GM18517 (cell line): Measurements from ENCODE around the gene DDHD1.
"Not testable (repeated sequence)": the region's sequence is repeated elsewhere in the genome, so short reads cannot be mapped to it uniquely, and the experiment has no call there.

Source experiments
- ATAC-seq: cut with Tn5 transposase; IDR thresholded peaks from one replicate; pipeline ENCODE4 v1.9.1; 2021; ENCODE audit warnings: mild to moderate bottlenecking, moderate library complexity; ENCODE audit not compliant: unreplicated experiment

Gene DDHD1

DNA sequence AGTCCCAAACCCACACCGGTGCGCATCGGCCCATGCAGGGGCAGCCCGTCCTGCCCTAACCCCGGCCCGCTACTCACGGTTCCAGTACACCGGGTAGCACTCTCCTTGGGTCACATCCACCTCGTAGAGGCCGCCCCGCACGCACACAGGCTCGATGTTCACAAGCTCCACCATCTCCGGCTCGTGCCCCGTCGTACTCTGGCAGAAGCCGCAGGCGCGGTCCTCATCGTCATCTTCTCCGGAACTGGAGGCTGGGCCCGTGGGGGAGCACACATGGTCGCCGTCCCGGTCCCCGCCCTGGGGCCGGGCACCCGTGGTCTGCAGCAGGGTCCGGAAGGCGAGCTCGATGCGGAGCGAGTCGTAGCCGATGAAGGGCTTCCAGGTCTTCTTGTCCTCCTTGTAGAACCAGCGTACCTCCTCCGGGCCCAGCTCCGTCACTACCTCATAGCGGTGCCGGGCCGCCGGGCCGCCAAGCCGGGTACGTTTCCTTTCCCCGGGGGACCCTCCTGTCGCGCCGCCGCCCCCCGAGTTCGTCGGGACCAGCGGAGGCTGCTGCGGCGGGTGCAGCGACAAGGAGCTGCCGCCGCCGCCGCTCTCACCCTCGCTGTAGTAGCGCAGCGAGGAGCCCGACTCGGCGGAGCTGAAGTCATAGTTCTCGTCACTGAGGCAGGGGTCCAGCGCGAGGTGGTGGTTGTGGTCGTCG, 788 bp downstream of the DDHD1 start:
- peak; percentile 20 for ATAC-seq

DNA sequence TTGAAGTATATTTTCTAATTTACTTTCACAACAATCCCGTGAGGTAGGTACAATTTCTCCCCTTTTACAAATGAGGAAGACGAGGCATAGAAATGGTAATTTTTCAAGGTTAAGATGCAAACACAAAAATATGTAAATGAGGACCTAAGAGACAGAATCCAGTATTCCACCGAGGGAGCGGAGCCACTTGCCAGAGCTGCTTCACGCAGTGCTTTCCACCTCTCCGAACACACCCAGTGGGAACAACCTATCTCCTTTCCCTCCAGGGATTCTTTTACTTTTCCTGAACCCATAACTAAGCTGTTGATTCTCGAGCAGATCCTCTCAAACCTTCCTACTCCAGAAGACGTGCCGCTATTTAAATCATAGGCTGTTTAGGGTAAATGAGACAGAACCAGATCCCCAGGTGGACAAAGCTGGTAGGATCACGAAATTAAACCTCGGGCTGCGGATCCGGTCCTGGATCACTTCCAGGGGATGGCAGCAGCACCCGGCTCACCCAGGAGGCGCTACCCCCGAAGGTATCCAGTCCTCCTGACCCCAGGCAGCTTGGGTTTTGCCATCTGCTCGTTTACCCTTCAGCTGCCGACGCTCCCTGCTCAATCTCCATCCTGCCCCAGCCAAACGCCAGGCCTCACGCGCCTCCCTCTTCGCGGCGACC, 1.5 kb downstream of the DDHD1 start:
- ATAC-seq: no peak

DNA sequence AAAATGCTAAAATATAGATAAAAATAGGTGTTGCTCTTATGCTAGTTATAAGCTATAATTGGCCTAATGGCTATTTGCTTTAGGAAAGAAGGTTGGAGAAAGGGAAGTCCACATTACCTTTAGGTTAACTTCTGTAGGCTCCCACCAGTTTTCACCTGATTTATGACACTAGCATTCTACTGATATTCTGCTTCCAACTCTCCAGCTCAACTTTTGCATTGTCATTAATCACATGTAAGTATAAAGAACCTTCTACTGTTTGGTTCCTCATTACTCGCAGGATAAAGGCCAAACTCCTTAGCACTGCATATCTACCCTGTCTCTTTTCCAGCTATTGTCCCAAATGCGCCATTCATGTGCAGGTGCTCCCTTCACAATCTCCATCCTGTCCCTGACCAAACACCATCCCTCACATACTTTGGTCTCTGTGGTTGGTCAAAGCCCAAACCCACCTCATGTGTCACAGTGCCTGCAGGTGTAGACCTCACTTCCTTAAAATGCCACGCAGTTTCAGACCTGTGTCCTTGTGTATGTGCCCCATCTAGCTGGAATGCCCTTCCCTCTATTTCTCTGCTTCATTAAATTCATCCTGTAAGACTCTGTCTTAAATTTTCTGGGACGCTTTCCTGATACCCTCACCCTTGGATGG, 3.3 kb downstream of the DDHD1 start:
- no peak for ATAC-seq

DNA sequence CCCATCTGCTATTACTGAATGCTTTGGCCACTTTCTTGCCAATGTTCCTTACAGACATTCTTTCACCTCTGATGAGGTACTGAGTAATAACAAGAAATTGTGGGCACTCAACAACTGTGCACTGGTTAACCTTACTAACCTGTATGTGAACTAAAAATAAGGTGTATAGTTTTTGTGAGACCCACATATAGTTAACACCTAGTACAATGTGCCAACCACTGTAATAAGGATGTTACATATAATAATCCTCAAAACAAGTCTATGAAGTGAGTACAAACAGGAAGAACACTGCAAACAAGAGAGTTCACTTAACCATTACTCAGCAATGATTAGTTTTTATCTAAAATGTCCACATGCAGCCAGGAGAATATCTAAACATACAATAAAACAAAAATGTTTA, 4.5 kb downstream of the DDHD1 start:
- peak; percentile 14 for ATAC-seq

DNA sequence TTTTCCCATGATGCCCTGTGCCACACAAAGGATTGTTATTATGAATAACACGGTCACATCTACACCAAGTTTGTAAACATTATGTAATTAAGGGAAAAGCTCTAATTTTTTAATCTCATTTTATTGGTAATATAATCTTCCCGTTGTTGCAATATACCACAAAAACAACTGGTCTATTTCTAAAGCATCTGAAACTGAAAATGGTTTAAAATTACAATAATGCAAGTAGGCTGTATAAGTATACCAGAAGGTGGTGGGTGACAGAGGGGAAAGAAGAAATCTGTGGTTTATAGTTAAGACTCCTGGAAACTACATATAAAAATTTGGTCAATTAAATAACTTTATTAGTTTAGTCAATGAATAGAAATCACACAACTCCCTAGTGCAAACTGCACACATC, 5.2 kb downstream of the DDHD1 start:
- ATAC-seq: no peak

DNA sequence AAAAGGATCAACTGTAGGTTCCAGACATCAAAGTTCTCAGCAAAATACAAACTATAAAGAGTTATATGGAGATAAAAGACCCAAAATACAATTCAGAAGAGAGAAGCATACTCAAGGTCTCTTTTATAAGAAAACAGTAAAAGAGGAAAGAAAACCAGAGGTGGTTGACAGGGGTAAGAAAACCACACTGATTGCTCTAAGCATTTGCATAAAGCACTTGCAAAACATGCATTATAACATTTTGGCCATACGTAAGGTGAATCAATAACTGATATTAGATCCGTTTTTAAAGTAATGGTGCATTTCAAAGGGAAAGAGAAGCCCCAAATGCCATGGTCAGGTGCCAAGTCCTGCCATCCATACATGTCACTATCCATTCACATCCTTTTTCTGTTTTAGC, 5.9 kb downstream of the DDHD1 start:
- ATAC-seq: peak; percentile 38

DNA sequence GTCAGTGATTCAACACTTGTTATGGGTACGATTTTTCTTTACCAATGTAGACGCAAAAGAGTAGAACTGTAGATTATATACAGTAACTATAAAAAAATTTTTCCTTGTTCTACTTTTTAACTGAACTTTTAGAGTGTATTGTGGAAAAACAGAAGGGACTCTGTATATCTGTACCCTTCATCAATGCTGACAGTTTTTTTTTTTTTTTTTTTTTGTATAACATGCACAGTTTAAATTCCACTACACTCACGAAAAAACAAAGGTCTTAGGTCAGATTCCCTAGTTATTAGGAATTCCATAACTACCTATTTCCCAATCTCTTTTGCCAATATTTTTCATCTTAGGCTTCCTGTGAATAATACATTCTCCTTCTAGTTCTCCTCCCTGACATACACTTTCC, 6.4 kb downstream of the DDHD1 start:
- ATAC-seq: no peak

DNA sequence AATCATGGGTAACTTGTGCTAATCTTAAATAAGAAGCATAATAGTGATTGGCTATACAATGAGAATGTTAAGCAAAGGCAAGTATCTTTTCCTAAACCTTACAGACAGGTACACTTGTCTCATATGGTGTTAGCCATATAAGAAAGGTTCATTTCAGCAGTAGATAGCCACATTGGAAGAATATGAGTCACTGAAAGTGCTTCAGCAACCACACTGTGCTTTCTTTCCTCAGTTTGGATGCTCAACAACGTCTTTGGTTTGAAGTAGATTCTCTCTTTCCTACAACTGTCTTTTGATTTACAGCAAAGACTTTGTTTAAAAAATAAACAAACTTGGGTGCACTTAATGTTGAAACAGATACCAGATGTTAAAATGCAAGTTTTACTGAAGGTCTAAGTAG, 8.9 kb downstream of the DDHD1 start:
- ATAC-seq: peak; percentile 78

DNA sequence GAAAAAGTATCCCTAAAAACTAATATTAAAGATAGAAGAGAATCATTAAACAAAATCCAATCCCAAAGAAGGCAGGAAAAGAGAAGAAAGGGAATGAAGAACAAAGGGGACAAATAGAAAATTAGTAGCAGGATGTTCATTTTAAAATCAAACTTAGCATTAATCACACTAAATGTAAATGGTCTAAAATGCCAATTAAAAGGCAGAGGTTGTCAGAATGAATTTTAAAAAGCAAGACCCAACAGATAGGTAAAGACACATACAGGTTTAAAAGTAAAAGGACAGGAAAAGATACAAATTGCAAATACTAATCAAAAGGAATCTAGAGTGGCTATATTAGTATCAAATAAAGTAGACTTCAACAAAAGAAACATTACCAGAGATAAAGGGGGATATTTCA, 12.5 kb downstream of the DDHD1 start:
- no peak for ATAC-seq

DNA sequence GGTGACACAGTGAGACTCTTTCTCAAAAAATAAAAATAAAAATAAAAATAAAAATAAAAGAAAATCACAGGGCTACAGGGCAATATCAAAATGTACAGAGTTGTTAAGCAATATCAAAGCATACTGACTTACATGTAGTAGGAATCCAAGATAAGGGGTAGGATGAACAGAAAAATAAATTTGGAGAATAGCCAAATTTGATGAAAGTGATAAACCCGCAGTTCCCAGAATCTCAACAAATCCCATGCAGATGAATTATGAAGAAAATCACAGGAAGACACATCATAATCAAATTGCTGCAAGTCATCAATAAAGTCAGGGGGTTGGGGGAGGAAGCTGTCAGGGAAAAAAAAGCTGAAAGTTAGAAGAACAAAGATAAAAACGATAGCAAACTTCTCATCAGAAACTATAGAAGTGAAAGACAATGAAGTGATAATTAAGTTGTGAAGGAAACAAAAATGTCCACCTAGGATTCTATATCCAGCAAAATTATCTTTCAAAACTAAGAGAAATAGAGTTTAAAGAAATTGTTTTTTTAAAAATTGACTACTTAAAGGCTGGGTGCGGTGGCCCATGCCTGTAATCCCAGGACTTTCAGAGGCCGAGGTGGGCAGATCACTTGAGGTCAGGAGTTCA, 15.4 kb downstream of the DDHD1 start:
- no peak for ATAC-seq

DNA sequence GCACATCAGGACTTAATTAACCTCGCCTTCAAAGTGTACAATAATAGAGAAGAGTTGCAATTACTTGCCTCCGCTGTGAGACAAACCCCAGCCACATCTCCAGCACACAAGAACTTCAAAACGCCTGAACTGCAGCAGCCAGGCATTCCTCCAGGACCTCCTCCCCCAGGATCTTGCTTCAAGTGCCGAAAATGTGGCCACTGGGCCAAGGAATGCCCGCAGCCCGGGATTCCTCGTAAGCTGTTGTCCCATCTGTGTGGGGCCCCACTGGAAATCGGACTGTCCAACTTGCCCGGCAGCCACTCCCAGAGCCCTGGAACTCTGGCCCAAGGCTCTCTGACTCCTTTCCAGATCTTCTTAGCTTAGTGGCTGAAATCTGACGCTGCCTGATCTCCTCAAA, 22.6 kb downstream of the DDHD1 start:
- ATAC-seq: not testable (repeated sequence)

DNA sequence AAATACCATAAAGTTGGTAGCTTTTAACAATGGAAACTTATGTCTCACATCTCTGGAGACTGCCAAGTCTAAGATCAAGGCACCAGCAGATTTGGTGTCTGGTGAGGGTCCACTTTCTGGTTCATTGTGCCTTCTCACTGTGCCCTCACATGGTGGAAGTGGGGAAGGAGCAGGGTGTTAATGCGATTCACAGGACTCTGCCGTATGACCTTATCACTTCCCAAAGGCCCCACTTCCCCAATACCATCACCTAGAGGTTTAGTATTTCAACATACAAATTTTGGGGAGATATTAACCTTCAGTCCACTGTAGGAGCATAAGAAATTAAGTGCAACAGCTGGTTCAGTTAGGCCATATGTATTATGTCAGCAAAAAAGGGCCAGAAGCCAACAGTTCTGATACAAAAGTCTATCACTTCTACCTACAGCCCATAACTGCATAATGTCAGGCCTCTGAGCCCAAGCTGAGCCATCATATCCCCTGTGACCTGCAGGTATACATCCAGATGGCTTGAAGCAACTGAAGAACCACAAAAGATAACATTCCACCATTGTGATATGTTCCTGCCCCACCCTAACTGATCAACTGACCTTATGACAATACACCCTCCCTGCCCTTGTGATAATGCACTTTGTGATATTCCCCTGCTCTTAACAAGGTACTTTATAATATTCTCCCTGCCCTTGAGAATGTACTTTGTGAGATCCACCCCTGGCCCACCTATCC, 24.7 kb downstream of the DDHD1 start:
- no peak for ATAC-seq

DNA sequence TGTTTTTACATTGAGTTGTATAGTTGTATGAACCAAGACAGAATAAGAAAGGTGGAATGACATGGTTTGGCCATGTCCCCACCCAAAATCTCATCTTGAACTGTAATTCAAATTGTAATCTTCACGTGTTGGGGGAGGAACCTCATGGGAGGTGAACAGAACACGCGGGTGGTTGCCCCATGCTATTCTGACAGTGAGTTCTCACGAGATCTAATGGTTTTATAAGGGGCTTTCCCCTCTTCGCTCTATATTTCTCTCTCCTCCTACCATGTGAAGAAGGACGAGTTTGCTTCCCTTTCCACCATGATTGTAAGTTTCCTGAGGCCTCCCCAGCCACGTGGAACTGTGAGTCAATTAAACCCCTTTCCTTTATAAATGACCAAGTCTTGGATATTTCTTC, 25.3 kb downstream of the DDHD1 start:
- no peak for ATAC-seq

DNA sequence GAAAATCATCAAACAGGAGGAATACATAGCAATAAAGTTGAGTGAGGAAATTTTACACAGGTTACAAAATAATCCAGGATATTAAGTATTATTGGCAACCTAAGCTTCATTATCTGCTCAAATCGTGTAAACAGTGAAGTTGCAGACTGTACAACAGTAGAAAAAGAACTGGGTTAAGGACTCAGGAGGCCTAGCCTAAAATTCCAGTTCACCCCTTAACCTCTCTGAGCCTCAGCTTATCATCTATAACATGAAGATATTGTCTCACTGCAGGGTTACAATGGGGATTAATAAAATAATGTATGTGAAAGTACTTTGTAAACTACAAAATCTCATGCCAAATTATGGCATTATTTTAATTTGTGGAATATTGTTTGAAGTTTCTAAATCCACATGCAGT, 26.0 kb downstream of the DDHD1 start:
- ATAC-seq: no peak

DNA sequence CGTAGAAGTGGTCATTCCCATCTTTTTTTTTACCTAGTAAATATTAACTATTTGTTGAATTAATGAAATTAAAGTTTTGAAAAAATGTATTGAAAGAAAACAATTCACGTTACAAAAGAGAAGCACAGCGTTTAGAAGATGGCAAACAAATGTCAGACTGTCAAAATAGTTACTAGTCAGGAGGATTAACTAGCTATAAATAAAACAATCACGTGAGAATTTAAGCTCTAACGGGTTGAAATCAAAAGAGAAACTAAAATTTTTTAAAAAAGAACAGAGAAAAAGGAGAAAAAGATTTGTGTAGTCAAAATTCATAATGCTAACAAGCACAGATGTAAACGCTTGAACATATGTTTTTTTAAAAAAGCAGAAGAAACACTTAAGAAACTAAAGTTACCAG, 26.4 kb downstream of the DDHD1 start:
- ATAC-seq: no peak

DNA sequence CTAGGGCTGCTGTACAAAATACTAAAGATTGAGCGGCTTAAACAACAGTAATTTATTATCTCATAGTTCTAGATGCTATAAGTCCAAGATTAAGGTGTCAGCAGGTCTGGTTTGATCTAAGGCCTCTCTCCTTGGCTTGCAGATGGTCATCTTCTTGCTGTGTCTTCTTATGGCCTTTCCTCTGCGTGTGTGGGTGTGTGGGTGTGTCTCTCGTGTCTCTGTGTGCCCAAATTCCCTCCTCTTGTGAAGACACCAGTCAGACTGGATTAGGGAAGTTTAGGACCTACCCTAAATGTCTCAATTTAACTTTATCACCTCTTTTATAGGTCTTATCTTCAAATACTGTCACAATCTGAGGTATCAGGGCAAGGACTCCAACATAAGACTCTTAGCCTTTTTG, 28.3 kb downstream of the DDHD1 start:
- ATAC-seq: no peak

DNA sequence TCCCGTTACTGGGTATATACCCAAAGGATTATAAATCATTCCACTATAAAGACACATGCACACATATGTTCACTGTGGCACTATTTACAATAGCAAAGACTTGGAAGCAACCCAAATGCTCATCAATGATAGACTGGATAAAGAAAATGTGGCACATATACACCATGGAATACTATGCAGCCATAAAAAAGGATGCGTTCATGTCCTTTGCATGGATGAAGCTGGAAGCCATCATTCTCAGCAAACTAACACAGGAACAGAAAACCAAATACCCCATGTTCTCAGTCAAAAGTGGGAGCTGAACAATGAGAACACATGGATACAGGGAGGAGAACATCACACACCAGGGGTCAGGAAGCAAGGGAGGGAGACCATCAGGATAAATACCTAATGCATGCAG, 31.7 kb downstream of the DDHD1 start:
- not testable (repeated sequence) for ATAC-seq

DNA sequence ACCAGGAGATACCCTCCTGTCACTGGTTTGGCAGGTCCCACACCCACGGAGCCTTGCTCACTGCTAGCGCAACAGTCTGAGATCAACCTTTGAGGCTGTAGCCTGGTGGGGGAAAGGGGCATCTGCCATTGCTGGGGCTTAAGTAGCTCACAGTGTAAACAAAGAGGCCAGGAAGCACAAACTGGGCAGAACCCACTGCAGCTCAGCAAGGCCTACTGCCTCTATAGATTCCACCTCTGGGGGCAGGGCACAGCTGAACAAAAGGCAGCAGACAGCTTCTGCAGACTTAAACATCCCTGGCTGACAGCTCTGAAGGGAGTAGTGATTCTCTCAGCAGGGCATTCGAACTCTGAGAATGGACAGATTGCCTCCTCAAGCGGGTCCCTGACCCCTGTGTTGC, 35.6 kb downstream of the DDHD1 start:
- not testable (repeated sequence) for ATAC-seq

DNA sequence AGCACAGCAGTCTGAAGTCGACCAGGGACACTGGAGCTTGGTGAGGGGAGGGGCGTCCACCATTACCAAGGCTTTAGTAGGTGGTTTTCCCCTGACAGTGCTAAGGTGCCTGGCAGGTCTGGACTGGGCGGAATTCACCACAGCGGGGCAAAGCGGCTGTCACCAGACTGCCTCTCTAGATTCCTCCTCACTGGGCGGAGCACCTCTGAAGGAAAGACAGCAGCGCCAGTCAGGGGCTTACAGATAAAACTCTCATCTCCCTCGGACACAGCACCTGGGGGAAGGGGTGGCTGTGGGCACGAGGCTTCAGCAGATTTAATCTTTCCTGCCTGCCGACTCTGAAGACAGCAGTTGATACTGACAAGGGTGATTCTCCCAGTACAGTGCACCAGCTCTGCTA, 39.1 kb downstream of the DDHD1 start:
- no peak for ATAC-seq

DNA sequence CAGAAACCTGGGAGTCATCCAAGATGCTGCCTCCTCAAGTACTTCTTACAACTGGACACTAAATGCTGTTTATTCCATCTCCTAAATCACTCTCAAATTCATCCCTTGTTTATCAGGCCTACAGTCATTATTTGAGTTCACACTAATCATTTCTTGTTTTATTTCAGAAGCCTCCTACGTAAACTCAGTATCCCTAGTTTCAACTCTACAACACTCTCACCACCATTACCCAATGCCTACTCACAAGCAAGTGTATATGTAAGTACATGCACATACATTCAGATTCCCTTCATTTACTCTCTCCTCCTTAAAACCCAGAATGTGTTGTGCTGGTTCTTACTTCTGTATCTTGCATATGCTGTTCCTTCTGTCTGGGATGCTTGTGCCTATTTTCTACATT, 43.0 kb downstream of the DDHD1 start:
- ATAC-seq: no peak
